IMR-90 (cell line): ENCODE data around the gene RPS3A. TPM values are rescaled to one million over a fixed set of nuclear protein-coding genes. Genes with fewer than 3 reads are reported as not detected.

Experiments
- ATAC-seq: fragments of 200-7000 bp; cut with Tn5 transposase; 2 replicates; pipeline ENCODE4 v1.9.1; 2020; ENCODE audit warnings: low read depth, mild to moderate bottlenecking, moderate library complexity
- BruUV-seq: library from RNA; stranded (reverse); fragments of 400-500 nt; replicated peaks from 2 replicates; lab custom pipeline; 2021; lab: Mats Ljungman, UMichigan
- CTCF ChIA-PET: fragments of 300-600 bp; formaldehyde crosslinking; extraction: SDS; loops from one replicate; lab custom pipeline; 2021; ENCODE audit warnings: antibody characterized with exemption; lab: Yijun Ruan, JAX
- POLR2A ChIA-PET: fragments of 300-600 bp; sonication (Branson Sonifier 250); formaldehyde crosslinking; loops from one replicate; lab custom pipeline; 2022; ENCODE audit warnings: antibody characterized with exemption; ENCODE audit not compliant: unreplicated experiment; lab: Charles Lee
- DNase-seq: peaks from one replicate; pipeline ENCODE4 v3.0.0; 2013
- H2AFZ ChIP-seq: replicated peaks from 2 replicates; pipeline ENCODE3; 2013; ENCODE audit warnings: low read length, mild to moderate bottlenecking; ENCODE audit not compliant: poor library complexity
- H2AK5ac ChIP-seq: 2 replicates; pipeline ENCODE4 v1.6.1; 2013; ENCODE audit warnings: low read depth, low read length, inconsistent platforms
- H2AK9ac ChIP-seq: replicated peaks from 2 replicates; pipeline ENCODE3; 2013; ENCODE audit warnings: mild to moderate bottlenecking, low read depth, low read length, moderate library complexity; ENCODE audit not compliant: poor library complexity
- H2BK120ac ChIP-seq: 2 replicates; pipeline ENCODE4 v1.6.1; 2013; ENCODE audit warnings: low read depth, low read length, inconsistent platforms
- H2BK15ac ChIP-seq: 3 replicates; pipeline ENCODE4 v1.6.1; 2013; ENCODE audit warnings: low read depth, low read length, inconsistent platforms
- H2BK20ac ChIP-seq: 2 replicates; pipeline ENCODE4 v1.6.1; 2013; ENCODE audit warnings: low read depth, mild to moderate bottlenecking, inconsistent platforms, low read length, moderate library complexity
- H2BK5ac ChIP-seq: 2 replicates; pipeline ENCODE4 v1.6.1; 2013; ENCODE audit warnings: mild to moderate bottlenecking, low read depth, low read length, inconsistent platforms; ENCODE audit not compliant: poor library complexity, severe bottlenecking
- H3K14ac ChIP-seq: replicated peaks from 2 replicates; pipeline ENCODE4 v1.6.1; 2013; ENCODE audit warnings: low read depth, low read length, inconsistent platforms
- H3K18ac ChIP-seq: 2 replicates; pipeline ENCODE4 v1.6.1; 2013; ENCODE audit warnings: low read depth, low read length, control low read depth
- H3K23ac ChIP-seq: 2 replicates; pipeline ENCODE4 v1.6.1; 2013; ENCODE audit warnings: low read depth, low read length, inconsistent platforms
- H3K27ac ChIP-seq: 2 replicates; pipeline ENCODE4 v1.5.1; 2013; ENCODE audit warnings: mild to moderate bottlenecking, control low read depth, low read length; ENCODE audit not compliant: insufficient read depth
- H3K27me3 ChIP-seq: 2 replicates; pipeline ENCODE4 v1.6.1; 2013; ENCODE audit warnings: low read length; ENCODE audit not compliant: control insufficient read depth, insufficient read depth
- H3K36me3 ChIP-seq: 2 replicates; pipeline ENCODE4 v1.6.1; 2013; ENCODE audit warnings: low read length, mixed read lengths; ENCODE audit not compliant: control insufficient read depth, insufficient read depth
- H3K4ac ChIP-seq: 2 replicates; pipeline ENCODE4 v1.6.1; 2013; ENCODE audit warnings: low read depth, low read length, inconsistent platforms
- H3K4me1 ChIP-seq: 2 replicates; pipeline ENCODE4 v1.6.1; 2013; ENCODE audit warnings: low read length, mixed read lengths; ENCODE audit not compliant: control insufficient read depth, insufficient read depth
- H3K4me2 ChIP-seq: 2 replicates; pipeline ENCODE4 v1.6.1; 2013; ENCODE audit warnings: low read depth, mild to moderate bottlenecking, control low read depth, low read length, moderate library complexity
- H3K4me3 ChIP-seq: 2 replicates; pipeline ENCODE4 v1.5.1; 2013; ENCODE audit warnings: low read depth, mild to moderate bottlenecking, control low read depth, low read length, moderate library complexity; ENCODE audit not compliant: insufficient read depth
- H3K56ac ChIP-seq: 2 replicates; pipeline ENCODE4 v1.6.1; 2013; ENCODE audit warnings: low read length, inconsistent platforms; ENCODE audit not compliant: insufficient read depth; ENCODE audit errors: extremely low read depth
- H3K79me1 ChIP-seq, 2 experiments: 2 replicates each; pipeline ENCODE4 v1.6.1; 2013; ENCODE audit warnings: low read length in 2 of 2, inconsistent platforms in 1 of 2, low read depth in 1 of 2
- H3K9ac ChIP-seq: 2 replicates; pipeline ENCODE4 v1.6.1; 2013; ENCODE audit warnings: low read depth, low read length, control low read depth
- H3K9me1 ChIP-seq: 2 replicates; pipeline ENCODE4 v1.6.1; 2013; ENCODE audit warnings: low read length, inconsistent platforms; ENCODE audit not compliant: insufficient read depth
- H3K9me3 ChIP-seq: 2 replicates; pipeline ENCODE4 v1.6.1; 2013; ENCODE audit warnings: low read length; ENCODE audit not compliant: control insufficient read depth, insufficient read depth
- H4K20me1 ChIP-seq: 2 replicates; pipeline ENCODE4 v1.6.1; 2013; ENCODE audit warnings: low read length, inconsistent platforms; ENCODE audit not compliant: insufficient read depth
- H4K5ac ChIP-seq: 2 replicates; pipeline ENCODE4 v1.6.1; 2013; ENCODE audit warnings: mild to moderate bottlenecking, low read depth, low read length, control low read depth
- H4K8ac ChIP-seq, 2 experiments: 2 replicates each; pipeline ENCODE4 v1.6.1; 2013; ENCODE audit warnings: low read depth in 2 of 2, low read length in 2 of 2, control low read depth in 1 of 2, inconsistent platforms in 1 of 2
- H4K91ac ChIP-seq: 2 replicates; pipeline ENCODE4 v1.6.1; 2013; ENCODE audit warnings: low read depth, low read length, inconsistent platforms; ENCODE audit not compliant: insufficient read depth
- BHLHE40 ChIP-seq: fragments of 150-350 bp; IDR thresholded peaks from 2 replicates; pipeline ENCODE4 v1.6.1; 2016; ENCODE audit warnings: mild to moderate bottlenecking, low read depth, low read length
- CEBPB ChIP-seq: IDR thresholded peaks from 2 replicates; pipeline ENCODE4 v1.6.1; 2012; ENCODE audit warnings: low read depth, low read length, improper control_type of control experiment
- CHD1 ChIP-seq: IDR thresholded peaks from 2 replicates; pipeline ENCODE4 v1.6.1; 2012; ENCODE audit warnings: low read depth, low read length, improper control_type of control experiment
- CTCF ChIP-seq: conservative IDR thresholded peaks from 2 replicates; pipeline ENCODE4 v1.5.1; 2012; ENCODE audit warnings: mild to moderate bottlenecking, low read depth, low read length, improper control_type of control experiment
- FOS ChIP-seq: fragments of 150-350 bp; IDR thresholded peaks from 2 replicates; pipeline ENCODE4 v1.6.1; 2016; ENCODE audit warnings: low read depth, low read length
- MAFK ChIP-seq: IDR thresholded peaks from 2 replicates; pipeline ENCODE4 v1.6.1; 2012; ENCODE audit warnings: low read depth, low read length, improper control_type of control experiment
- MAZ ChIP-seq: IDR thresholded peaks from 2 replicates; pipeline ENCODE4 v1.6.1; 2012; ENCODE audit warnings: low read depth, mild to moderate bottlenecking, low read length, improper control_type of control experiment, moderate library complexity, borderline replicate concordance
- NFE2L2 ChIP-seq: fragments of 150-350 bp; IDR thresholded peaks from 2 replicates; pipeline ENCODE4 v1.6.1; 2016; ENCODE audit warnings: low read depth, mild to moderate bottlenecking, low read length
- POLR2A ChIP-seq: IDR thresholded peaks from 2 replicates; pipeline ENCODE4 v1.6.1; 2012; ENCODE audit warnings: mild to moderate bottlenecking, low read depth, low read length
- RAD21 ChIP-seq: IDR thresholded peaks from 2 replicates; pipeline ENCODE4 v1.6.1; 2012; ENCODE audit warnings: low read length, improper control_type of control experiment
- RCOR1 ChIP-seq: IDR thresholded peaks from 2 replicates; pipeline ENCODE4 v1.6.1; 2012; ENCODE audit warnings: mild to moderate bottlenecking, low read length, improper control_type of control experiment; ENCODE audit not compliant: insufficient replicate concordance
- RFX5 ChIP-seq: IDR thresholded peaks from 2 replicates; pipeline ENCODE4 v1.8.0; 2012; ENCODE audit warnings: low read depth, mild to moderate bottlenecking, low read length, moderate library complexity
- SMC3 ChIP-seq: fragments of 150-350 bp; IDR thresholded peaks from 2 replicates; pipeline ENCODE4 v1.6.1; 2016; ENCODE audit warnings: low read depth, mild to moderate bottlenecking, antibody characterized with exemption, low read length, moderate library complexity
- USF2 ChIP-seq: fragments of 150-350 bp; IDR thresholded peaks from 2 replicates; pipeline ENCODE4 v1.6.1; 2017; ENCODE audit warnings: mild to moderate bottlenecking, antibody characterized with exemption, low read length, low read depth
- WGBS, 2 experiments: methylation state at CpG; one replicate each; pipeline versions ENCODE4 v1.1.5 to v1.1.7; 2013; ENCODE audit warnings: missing lambda C conversion rate in 2 of 2; ENCODE audit not compliant: insufficient read length in 1 of 2; ENCODE audit errors: extremely low coverage in 2 of 2; 5-methylcytosine and 5-hydroxymethylcytosine counted together
- dilution Hi-C: fragments of 300-500 bp; cut with HindIII; formaldehyde crosslinking; loops from one replicate; pipeline ENCODE4 v1.14.3; 2018; ENCODE audit warnings: low sequenced_read_pairs; ENCODE audit not compliant: unreplicated experiment
- in situ Hi-C: fragments of 300-500 bp; cut with MboI; formaldehyde crosslinking; loops from 3 replicates; pipeline ENCODE4 v1.14.3; 2019; ENCODE audit warnings: low sequenced_read_pairs, inconsistent platforms, mixed read lengths
- intact Hi-C: fragments of 100-400 bp; cut with micrococcal nuclease; formaldehyde crosslinking; loops from 2 replicates; pipeline ENCODE4 v1.10.0; 2022
- polyA plus RNA-seq, 3 experiments: library from polyadenylated mRNA; depleted of rRNA; stranded (reverse); fragments of >200 nt; gene quantifications; 2 replicates each; pipeline ENCODE4 v1.2.3, GENCODE V29; 2012; ENCODE audit warnings: low replicate concordance in 1 of 3
- total RNA-seq: library from RNA; depleted of rRNA; stranded (reverse); fragments of >200 nt; gene quantifications from 2 replicates; pipeline ENCODE4 v1.2.3, GENCODE V29; 2012
- TF ChIP-seq, protein P1 (sequence below): fragments of 150-350 bp; IDR thresholded peaks from 2 replicates; pipeline ENCODE4 v1.6.1; 2016; ENCODE audit warnings: low read depth, mild to moderate bottlenecking, low read length, moderate library complexity, borderline replicate concordance

RPS3A gene
- total and polyA plus RNA-seq, 2 of the 4 experiments (the other 2 are of a cell fraction) = 1,618 to 1,729 TPM

DNA sequence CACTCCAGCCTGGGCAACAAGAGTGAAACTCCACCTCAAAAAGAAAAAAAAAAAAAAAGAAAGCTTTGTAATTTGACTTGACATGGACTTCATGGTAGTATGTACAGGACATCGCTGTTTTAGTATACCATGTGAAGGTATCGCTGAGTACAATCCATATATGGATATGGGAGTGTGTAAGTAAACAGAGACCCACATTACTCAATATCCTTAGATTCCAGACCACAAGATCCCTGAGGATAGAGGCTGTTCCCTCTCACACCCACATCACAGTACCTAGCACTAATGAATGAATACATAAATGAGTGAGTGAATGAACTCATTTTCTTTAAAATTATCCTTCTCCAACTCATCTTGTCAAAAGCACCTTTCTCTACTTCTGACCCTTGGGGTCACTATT lies 8.4 kb upstream of the RPS3A start:
- ChIA-PET POLR2A (no interaction called here), CTCF (interaction anchor here (0.6 kb wide), 1 partner anchor 21 kb away, joined by 3 read pairs; no protein-coding TSS in a partner anchor)
- H3K56ac ChIP-seq = no peak overlapping the region
- no TSS peak for BruUV-seq
- no peaks in the 10 kb centered on the region for H3K9me1 ChIP-seq
- H3K27me3 ChIP-seq = no peaks in the 10 kb centered on the region
- no peak overlapping the region for H2BK15ac ChIP-seq
- H2BK5ac ChIP-seq = no peak overlapping the region
- no peak overlapping the region for H3K4ac ChIP-seq
- no peaks in the 10 kb centered on the region for H3K36me3 ChIP-seq
- H3K18ac ChIP-seq = no peak overlapping the region
- no peak overlapping the region for H4K5ac ChIP-seq
- TF ChIP-seq MAFK (no peak), RAD21 (no peak), CEBPB (no peak), CTCF (no peak), SMC3 (no peak), USF2 (no peak), FOS (no peak), BHLHE40 (no peak), NFE2L2 (no peak), CHD1 (no peak), POLR2A (no peak), RCOR1 (no peak), MAZ (no peak), RFX5 (no peak)
- TF ChIP-seq, protein P1, sequence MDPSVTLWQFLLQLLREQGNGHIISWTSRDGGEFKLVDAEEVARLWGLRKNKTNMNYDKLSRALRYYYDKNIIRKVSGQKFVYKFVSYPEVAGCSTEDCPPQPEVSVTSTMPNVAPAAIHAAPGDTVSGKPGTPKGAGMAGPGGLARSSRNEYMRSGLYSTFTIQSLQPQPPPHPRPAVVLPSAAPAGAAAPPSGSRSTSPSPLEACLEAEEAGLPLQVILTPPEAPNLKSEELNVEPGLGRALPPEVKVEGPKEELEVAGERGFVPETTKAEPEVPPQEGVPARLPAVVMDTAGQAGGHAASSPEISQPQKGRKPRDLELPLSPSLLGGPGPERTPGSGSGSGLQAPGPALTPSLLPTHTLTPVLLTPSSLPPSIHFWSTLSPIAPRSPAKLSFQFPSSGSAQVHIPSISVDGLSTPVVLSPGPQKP = no peak
- H3K79me1 ChIP-seq = no peaks in the 10 kb centered on the region
- no peaks in the 10 kb centered on the region for H4K20me1 ChIP-seq
- ATAC-seq (no peak), DNase-seq (no peak)
- H3K27ac ChIP-seq = no peak overlapping the region
- H2BK120ac ChIP-seq = no peak overlapping the region
- H3K4me2 ChIP-seq = no peak overlapping the region
- H3K9ac ChIP-seq = no peak overlapping the region
- H2BK20ac ChIP-seq = no peak overlapping the region
- no peak overlapping the region for H4K91ac ChIP-seq
- H2AFZ ChIP-seq = no peak overlapping the region
- in situ Hi-C loops (no loop called here), intact Hi-C loops (loop anchor here (10.0 kb wide), 1 partner anchor 1106 kb away; no protein-coding TSS in a partner anchor), dilution Hi-C loops (no loop called here)
- H3K23ac ChIP-seq = no peak overlapping the region
- no peaks in the 10 kb centered on the region for H3K9me3 ChIP-seq
- no peak overlapping the region for H4K8ac ChIP-seq
- no peak overlapping the region for H2AK9ac ChIP-seq
- H2AK5ac ChIP-seq = no peak overlapping the region
- no peaks in the 10 kb centered on the region for H3K4me1 ChIP-seq
- no peak overlapping the region for H3K14ac ChIP-seq
- H3K4me3 ChIP-seq = no peak overlapping the region
- no CpG with 5 or more reads among the region's 2 CpGs for WGBS, 2 experiments
